Measurements from ENCODE around the gene FASLG.
"Not testable (repeated sequence)": the region's sequence is repeated elsewhere in the genome, so short reads cannot be mapped to it uniquely, and the experiment has no call there.

The FASLG gene

DNA sequence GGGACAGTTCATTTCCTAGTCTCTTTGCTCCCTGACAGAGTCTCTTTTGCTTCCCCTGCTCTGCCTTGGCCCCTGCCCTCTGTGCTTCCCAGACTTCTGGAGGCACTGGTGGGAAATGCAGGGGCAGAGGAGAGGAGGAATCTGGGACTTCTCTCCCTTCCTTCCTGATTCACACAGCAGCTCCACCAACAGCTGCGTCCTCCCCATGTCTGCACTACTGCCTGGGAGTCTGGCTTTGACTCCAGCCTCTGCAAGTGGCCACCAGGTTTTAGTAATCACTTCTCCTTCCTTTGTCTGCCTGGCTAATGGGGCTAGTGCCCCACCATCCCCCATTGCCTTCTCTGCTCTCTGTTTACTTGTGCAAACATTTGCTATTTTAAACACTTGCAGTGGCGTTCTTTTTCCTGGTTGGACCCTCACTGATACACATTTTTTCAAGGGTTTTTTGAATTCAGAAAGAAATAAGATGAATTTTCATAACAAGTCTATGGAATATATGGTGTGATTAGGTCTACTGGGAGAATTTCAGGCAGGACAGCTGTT lies 21.9 kb downstream of the FASLG start:
- no peak for DNase-seq (ENCODE audit: low read depth in 2 of 2)

DNA sequence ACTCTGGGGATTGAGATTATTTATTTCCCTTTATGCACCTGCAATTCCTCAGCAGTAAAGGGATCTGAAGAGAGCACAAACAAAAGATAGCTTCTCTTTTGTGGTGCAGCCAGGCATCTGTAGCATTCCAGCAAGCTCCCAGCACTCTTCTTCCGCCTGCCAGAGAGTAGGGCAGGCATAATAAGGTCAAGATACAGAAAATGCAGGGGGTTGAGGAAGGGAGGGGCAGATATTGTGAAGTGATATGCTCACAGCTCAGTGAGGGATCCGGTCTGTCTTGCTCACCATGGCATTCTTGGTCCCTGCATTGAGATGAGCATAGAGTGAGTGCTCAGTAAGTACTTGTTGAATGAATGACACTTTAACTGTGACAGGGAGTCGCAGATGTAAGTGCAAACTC lies 23.9 kb downstream of the FASLG start:
- DNase-seq (ENCODE audit: low read depth in 2 of 2), result no peak

DNA sequence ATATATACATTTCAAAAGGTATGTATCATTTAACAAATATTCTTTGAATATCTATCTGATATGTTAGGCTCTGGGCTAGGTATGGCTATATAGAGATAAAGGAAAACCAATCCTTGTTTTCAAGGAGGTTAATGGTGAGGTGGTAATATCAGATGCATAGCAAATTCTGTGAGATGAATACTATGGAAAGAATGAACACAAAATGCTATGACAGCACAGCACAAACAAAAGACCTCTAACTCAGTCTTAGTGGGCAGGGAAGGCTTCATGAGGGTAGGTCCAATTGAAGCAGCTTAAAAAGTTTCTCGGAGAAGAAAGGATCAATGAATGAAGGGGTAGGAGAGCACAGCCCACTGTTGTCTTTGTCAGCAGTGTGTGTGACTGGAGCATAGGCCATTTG lies 27.2 kb downstream of the FASLG start:
- DNase-seq (ENCODE audit: low read depth in 2 of 2), result no peak

DNA sequence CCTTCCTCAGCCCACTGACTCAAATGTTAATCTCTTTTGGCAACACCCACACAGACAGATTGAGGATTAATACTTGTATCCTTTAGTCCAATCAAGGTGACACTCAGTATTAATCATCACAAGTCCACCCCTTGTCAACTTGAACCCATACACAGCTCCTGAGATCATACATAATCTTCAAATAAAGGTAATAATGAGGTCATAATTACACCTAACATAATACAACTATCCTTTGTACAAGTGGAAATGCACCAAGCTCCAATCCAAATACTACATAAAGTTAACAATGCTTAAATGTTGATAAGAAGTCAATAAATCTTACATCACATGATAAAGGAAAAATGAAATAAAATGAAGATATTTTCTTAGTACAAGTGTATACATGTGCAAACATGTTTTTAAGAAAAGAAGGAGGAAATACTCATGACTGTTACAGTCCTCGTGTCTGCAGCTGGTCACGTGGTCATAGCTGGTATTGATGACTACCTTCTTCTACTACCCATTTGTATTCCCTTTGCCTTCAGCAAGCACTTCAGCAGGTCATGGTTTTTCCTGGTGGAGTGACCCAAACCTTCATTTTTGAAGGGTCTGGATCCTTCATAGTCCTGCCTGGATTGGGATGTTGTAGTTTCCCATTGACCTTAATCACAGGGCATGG lies 29.7 kb downstream of the FASLG start:
- DNase-seq (ENCODE audit: low read depth in 2 of 2), result not testable (repeated sequence)

DNA sequence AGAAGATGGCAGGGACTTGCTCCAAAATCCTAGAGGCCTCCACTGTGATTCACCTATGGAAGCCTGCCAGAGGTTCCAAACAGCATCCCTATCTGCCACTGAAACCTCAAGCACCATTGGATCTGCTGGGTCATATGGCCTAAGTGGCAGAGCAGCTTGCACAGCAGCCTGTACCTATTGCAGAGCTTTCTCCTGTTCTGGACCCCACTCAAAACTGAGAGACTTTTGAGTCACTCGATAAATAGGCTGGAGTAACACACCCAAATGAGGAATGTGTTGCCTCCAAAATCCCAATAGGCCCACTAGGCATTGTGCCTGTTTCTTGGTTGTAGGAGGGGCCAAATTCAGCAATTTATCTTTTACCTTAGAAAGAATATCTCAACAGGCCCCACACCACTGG lies 32.0 kb downstream of the FASLG start:
- not testable (repeated sequence) for DNase-seq (ENCODE audit: low read depth in 2 of 2)

DNA sequence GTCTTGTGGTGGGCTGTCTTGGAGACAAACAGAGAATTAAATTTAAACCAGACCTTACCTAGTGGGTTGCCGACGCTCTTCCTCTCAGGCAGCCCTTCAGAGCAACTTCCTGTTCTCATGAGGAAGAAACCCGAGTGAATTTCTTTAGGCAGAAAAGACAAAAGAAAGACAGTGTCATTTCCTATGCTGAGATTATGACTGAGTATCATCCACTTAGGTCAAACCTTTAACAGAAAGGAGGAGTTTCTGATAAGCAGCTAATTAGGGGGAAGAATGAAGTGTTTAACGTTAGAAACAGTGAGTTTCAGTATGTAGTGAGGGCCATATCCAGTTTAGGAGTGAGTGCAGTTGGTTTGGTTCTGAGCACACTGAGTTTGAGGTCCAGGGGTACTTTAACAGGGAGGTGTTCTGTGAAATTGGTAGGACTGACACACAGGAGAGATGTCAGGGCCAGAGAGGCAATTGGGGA lies 38.7 kb downstream of the FASLG start:
- DNase-seq (ENCODE audit: low read depth in 2 of 2), result no peak

DNA sequence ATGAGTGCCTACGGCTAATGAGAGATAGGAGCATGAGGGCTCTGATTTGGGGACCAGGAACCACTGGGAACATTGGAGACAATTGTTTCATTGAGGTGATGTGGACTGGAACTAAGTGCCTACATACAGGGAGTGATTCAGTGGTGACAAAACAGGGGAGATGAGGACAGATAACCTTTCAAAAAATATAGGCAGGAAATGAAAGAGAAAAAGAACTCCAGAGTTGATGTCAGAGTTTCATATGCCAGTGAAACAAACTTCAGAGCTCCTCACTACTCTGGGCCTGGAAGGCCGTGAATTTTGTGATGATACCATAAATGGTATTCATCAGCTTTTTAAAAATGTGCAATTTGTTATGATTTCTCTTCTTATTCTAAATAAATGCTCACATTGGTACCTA lies 39.3 kb downstream of the FASLG start:
- no peak for DNase-seq (ENCODE audit: low read depth in 2 of 2)

DNA sequence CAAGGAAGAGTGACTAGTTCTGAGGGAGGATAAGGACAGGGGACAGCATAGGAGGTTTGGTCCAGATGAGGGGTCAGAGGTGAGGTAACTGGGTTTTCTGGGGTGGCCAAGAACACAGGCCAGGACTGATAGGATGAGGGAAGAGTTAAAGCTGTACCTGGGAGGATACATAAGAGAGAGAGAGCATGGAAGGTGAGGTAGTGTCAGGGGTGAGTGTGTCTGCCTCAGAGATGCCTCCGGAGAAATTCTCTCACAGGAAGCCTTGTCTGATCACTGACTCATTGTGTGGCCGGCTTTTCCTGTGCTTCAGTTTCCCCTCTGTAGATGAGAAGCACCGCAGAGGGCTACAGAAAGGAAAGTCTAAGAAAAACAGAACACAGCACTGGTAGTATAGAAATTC lies 40.2 kb downstream of the FASLG start:
- peak in 1 of 2 donors; percentile 65 for DNase-seq (ENCODE audit: low read depth in 2 of 2)

DNA sequence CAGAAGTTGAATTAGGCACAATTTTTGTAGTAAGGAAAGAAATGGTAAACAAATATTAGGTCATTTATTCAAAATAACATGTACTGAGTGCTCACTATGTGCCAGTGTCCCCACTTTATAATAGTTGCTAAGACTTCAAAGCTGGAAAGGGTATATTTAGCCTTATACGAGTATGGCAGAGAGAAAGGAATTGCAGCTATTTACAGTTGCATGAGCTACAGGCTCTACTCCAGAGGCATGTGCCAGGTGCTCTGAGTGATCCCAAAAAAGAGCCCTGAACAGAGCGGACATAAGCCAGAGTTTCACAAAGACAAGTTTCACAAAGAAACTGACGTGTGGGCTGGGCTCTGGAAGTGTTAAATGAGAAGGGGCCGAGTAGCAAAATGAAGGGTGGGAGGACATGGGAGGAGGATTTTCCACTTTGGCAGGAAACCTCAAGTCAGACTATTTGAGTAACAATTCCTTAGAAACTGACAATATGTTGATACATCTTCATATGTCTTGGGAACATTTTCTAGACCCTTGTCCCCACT lies 40.9 kb downstream of the FASLG start:
- no peak for DNase-seq (ENCODE audit: low read depth in 2 of 2)

DNA sequence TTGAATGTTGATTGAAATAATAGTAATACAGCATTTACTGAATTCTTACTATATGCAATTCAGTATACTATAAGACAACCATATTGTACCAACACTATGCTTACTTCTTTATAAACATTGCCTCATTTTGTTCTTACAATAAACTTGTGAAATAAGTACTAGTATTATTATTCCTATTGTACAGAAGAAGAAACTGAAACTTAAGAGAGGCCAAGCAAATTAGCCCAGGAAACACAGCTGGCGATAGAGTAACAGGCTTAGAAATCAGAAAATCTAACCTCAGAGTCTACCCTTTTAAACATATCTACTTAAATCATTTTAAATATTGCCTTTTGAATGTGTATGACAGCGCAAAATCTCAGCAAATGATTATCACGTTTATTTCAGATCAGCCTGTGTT lies 41.7 kb downstream of the FASLG start:
- DNase-seq (ENCODE audit: low read depth in 2 of 2), result no peak

DNA sequence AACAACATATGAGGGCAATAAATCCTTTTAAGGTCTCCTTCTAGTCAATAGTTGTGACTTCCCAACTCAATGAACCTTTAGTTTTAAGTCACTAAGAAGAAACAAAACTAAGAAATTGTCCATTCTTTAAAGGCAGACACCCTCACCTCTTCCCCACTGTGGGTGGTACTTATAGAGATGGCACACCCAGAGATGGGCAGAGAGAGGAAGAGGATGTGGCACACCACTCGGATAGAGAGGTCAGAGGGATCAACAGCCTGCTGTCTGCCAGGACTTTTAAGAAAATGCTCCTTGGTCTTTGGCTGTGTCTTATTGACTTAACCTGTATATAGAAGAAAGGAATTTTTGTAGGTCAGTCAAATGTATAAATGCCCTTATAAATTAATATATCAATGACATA lies 45.1 kb downstream of the FASLG start:
- DNase-seq (ENCODE audit: low read depth in 2 of 2), result no peak

DNA sequence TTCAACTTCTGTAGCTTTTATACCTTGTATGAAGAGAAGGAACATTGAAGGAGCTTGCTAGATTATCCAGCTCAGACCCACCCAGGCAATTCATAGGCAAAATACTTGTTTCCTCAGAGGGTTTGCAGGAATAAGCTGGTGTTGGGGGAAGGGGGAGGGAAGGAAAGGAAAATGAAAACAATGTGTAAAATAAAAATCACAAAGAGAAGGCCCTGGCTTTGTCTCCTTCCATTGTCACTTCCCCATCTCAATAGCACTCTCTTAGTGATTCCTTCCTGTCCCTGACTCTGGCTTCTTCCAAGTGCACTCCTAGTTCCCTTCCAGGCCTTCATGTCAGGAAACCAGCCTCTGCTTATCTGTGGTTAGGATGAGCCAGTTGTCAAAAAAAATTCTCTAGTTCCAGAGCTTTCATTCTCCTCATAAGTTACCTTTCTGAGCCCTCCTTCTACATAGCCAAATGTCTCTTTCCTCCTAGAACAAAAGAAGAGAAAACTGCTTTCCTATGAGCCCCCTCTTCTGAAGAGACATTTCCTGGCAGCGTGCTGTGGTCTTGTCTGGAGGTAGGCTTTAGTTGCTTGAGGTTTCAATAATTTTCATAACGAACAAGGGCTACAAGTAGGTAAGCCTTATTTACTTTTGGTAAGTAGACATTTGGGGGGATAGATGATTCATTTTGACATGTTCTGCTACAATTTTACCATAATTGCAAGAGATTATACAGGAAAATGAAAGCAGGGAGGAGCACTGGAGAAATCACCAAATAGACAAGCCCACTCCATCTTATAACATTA lies 45.7 kb downstream of the FASLG start:
- no peak for DNase-seq (ENCODE audit: low read depth in 2 of 2)

DNA sequence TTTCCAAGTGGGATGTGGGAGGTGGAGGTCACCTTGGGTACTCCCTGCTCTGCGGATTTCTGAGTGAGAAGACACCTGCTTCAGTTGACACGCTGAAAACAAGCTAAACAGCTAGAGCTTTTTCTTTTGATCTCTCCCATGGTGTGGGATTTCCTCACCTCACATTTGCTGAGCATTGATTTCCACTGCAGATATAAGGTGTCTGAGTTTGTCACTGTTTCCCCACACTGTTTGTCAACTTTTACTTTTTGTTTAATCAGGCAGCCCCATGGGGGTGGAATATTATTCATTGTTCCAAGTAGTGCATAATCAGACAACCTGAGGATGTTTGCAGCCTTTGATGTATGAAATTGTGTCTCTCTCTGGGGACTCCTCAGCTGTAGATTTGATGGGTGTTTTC lies 49.5 kb downstream of the FASLG start:
- DNase-seq (ENCODE audit: low read depth in 2 of 2), result peak in 1 of 2 donors; percentile 41

DNA sequence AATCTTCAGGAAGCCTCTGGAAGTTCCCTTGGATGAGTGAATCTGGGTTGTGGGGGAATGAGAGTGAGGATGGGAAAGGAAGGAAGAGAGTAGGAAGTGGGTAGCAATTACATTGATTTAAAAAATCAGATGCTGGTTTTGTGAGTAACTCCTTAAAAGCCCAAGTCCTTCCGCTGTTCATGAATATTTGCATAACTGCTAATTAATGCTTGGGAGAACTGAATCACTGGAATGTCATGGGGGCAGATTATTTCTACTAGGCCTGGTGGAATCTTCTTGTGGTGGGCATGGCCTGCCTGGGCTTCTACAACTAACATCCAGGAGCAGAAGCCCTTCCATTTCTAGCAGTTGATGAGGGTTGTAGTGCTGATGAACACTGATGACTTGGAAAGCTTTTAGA lies 52.7 kb downstream of the FASLG start:
- no peak for DNase-seq (ENCODE audit: low read depth in 2 of 2)

DNA sequence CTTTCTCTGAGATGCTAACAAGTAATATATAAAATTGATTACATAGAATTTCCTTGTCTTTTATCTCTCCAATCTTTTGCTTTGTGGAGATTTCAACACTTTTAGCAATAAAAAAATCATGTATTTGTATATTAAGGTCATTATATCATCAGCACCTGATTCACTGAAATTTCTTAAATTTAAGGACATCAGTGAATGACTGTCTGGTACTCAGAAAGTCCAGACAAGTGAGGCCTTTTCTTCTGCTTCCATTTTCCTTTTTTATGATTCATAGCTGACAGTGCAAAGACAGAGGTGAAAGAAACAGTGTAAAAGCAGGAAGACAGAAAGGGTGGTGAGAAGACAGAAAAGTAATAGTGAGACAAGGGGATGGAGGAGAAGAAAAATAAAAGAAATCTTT lies 54.6 kb downstream of the FASLG start:
- no peak for DNase-seq (ENCODE audit: low read depth in 2 of 2)
